Liver (tissue), 9 donors: ENCODE measurements around the gene MYCBPAP. TPM values are rescaled to one million over a fixed set of nuclear protein-coding genes. Genes with fewer than 3 reads are reported as not detected.
A peak's percentile ranks its signal among the peaks of the same experiment; 100 is the strongest.

ENCODE experiments used
- DNase-seq: peaks from one replicate; pipeline ENCODE4 v3.0.0-alpha.2; 2017; ENCODE audit warnings: low spot score
- H3K27ac ChIP-seq, 2 donors: one replicate each; pipeline ENCODE4 v1.7.0; 2013; ENCODE audit warnings: inconsistent platforms in 2 of 2, low read length in 2 of 2, control low read depth in 1 of 2, low read depth in 1 of 2, mild to moderate bottlenecking in 1 of 2
- H3K27me3 ChIP-seq, 4 donors: one replicate each; pipeline versions ENCODE4 v1.6.1 to v1.7.0; 2013; ENCODE audit warnings: low read length in 3 of 4, inconsistent platforms in 1 of 4, mild to moderate bottlenecking in 1 of 4, moderate library complexity in 1 of 4; ENCODE audit not compliant: control insufficient read depth in 4 of 4, insufficient read depth in 4 of 4
- H3K36me3 ChIP-seq, 4 donors: one replicate each; pipeline versions ENCODE4 v1.6.1 to v1.7.0; 2013; ENCODE audit warnings: low read length in 3 of 4, mild to moderate bottlenecking in 3 of 4, low read depth in 1 of 4, moderate library complexity in 1 of 4; ENCODE audit not compliant: control insufficient read depth in 4 of 4, insufficient read depth in 3 of 4
- H3K4me1 ChIP-seq, 4 donors: one replicate each; pipeline versions ENCODE4 v1.6.1 to v1.7.0; 2013; ENCODE audit warnings: low read length in 3 of 4, mild to moderate bottlenecking in 3 of 4, moderate library complexity in 1 of 4; ENCODE audit not compliant: control insufficient read depth in 4 of 4, insufficient read depth in 4 of 4
- H3K4me3 ChIP-seq, 3 donors: one replicate each; pipeline versions ENCODE4 v1.6.1 to v1.7.0; 2013; ENCODE audit warnings: low read length in 3 of 3, control low read depth in 1 of 3, low read depth in 1 of 3, mild to moderate bottlenecking in 1 of 3
- H3K9ac ChIP-seq, 2 donors: one replicate each; pipeline ENCODE4 v1.7.0; 2013; ENCODE audit warnings: low read length in 2 of 2, mild to moderate bottlenecking in 2 of 2, moderate library complexity in 2 of 2, control low read depth in 1 of 2, low read depth in 1 of 2
- H3K9me3 ChIP-seq, 4 donors: one replicate each; pipeline versions ENCODE4 v1.6.1 to v1.7.0; 2013; ENCODE audit warnings: low read length in 3 of 4; ENCODE audit not compliant: control insufficient read depth in 4 of 4
- EGR1 ChIP-seq, 2 donors: IDR thresholded peaks; 2 replicates each; pipeline ENCODE4 v1.6.1; 2016 to 2018; ENCODE audit warnings: antibody characterized with exemption in 2 of 2, low read depth in 2 of 2
- FOXA1 ChIP-seq: IDR thresholded peaks from 2 replicates; pipeline ENCODE4 v1.6.1; 2016; ENCODE audit warnings: antibody characterized with exemption
- HNF4A ChIP-seq, 2 donors: conservative IDR thresholded peaks; 2 replicates each; pipeline ENCODE4 v1.6.1; 2016; ENCODE audit warnings: antibody characterized with exemption in 2 of 2, mild to moderate bottlenecking in 2 of 2
- MAX ChIP-seq: IDR thresholded peaks from 2 replicates; pipeline ENCODE4 v1.6.1; 2016; ENCODE audit warnings: antibody characterized with exemption
- NR2F2 ChIP-seq: IDR thresholded peaks from 2 replicates; pipeline ENCODE4 v1.6.1; 2016; ENCODE audit warnings: antibody characterized with exemption
- RAD21 ChIP-seq, 2 donors: IDR thresholded peaks; 2 replicates each; pipeline ENCODE4 v1.6.1; 2016; ENCODE audit warnings: antibody characterized with exemption in 2 of 2, mild to moderate bottlenecking in 2 of 2
- RXRA ChIP-seq, 2 donors: IDR thresholded peaks; 2 replicates each; pipeline ENCODE4 v1.6.1; 2017 to 2018; ENCODE audit warnings: antibody characterized with exemption in 2 of 2, mild to moderate bottlenecking in 1 of 2
- SP1 ChIP-seq: IDR thresholded peaks from 2 replicates; pipeline ENCODE4 v1.6.1; 2018; ENCODE audit warnings: antibody characterized with exemption, mild to moderate bottlenecking
- YY1 ChIP-seq: IDR thresholded peaks from 2 replicates; pipeline ENCODE4 v1.6.1; 2016; ENCODE audit warnings: antibody characterized with exemption, mild to moderate bottlenecking
- ZBTB33 ChIP-seq: IDR thresholded peaks from 2 replicates; pipeline ENCODE4 v1.6.1; 2016; ENCODE audit warnings: antibody characterized with exemption
- WGBS: extraction: QIAGEN DNeasy Blood & Tissue Kit; methylation state at CpG from one replicate; pipeline ENCODE4 v1.1.7; 2013; 5-methylcytosine and 5-hydroxymethylcytosine counted together
- polyA plus RNA-seq, 2 donors: library from polyadenylated mRNA; stranded (reverse) in 1 of 2; unstranded in 1 of 2; fragments of 200-250 nt in 1 of 2; fragments of >200 nt in 1 of 2; fragmentation: Nextera tagmentation in 1 of 2; extraction: Ambion mirVana in 1 of 2; gene quantifications; one replicate each; pipeline versions ENCODE4 v1.2.1 to v1.2.3, GENCODE V29; 2013 to 2015
- total RNA-seq, 2 donors: library from RNA; depleted of rRNA; stranded (reverse); fragments of >200 nt; gene quantifications; one replicate each; pipeline ENCODE4 v1.2.3, GENCODE V29; 2014
- TF ChIP-seq, protein P1 (sequence below): fragments of 150-350 bp; IDR thresholded peaks from 2 replicates; pipeline ENCODE4 v1.5.1; 2017; ENCODE audit warnings: improper control_type of control experiment, low read depth, low read length; ENCODE audit not compliant: missing input control
- donor health status: healthy.
- donor health status: healthy.
- donor health status: healthy.
- donor health status: healthy.
- donor health status: healthy.

The MYCBPAP gene
- total and polyA plus RNA-seq, 4 donors: 0.23 to 0.25 TPM; not detected in 2

- no peak for TF ChIP-seq EGR1 (IDR thresholded peaks at IDR 0.05; ENCODE audit: low read depth in 2 of 2)
- no peak for TF ChIP-seq ZBTB33
- TF ChIP-seq MAX: no peak
- no peak for TF ChIP-seq HNF4A (conservative IDR thresholded peaks at IDR 0.05)
- no peak for TF ChIP-seq YY1
- TF ChIP-seq NR2F2: no peak
Measured at GRCh38 chr17:50548831-50549230, 40.6 kb downstream of the MYCBPAP start (continued).

- Histone ChIP-seq H3K4me3 (no peak overlapping the region), H3K27ac (peak overlapping the region; percentile 35 to 44), H3K27me3 (no peaks in the 10 kb centered on the region), H3K9ac (no peak overlapping the region), H3K9me3 (no peaks in the 10 kb centered on the region), H3K36me3 (no peaks in the 10 kb centered on the region), H3K4me1 (peaks cover 2 to 37% (median 25%) of the 10 kb centered on the region in 4 donors)
- WGBS: 43% methylated on average over 19 of the region's 19 CpGs
- DNase-seq: no peak
- TF ChIP-seq RAD21 (IDR thresholded peaks at IDR 0.05) (peak; percentile 20 to 24), RXRA (IDR thresholded peaks at IDR 0.05) (peak; percentile 84 to 92), NR2F2 (peak; percentile 89), HNF4A (conservative IDR thresholded peaks at IDR 0.05) (peak; percentile 56 to 76), ZBTB33 (no peak), FOXA1 (no peak)
Measured at GRCh38 chr17:50549256-50549941, 41.2 kb downstream of the MYCBPAP start.

DNA sequence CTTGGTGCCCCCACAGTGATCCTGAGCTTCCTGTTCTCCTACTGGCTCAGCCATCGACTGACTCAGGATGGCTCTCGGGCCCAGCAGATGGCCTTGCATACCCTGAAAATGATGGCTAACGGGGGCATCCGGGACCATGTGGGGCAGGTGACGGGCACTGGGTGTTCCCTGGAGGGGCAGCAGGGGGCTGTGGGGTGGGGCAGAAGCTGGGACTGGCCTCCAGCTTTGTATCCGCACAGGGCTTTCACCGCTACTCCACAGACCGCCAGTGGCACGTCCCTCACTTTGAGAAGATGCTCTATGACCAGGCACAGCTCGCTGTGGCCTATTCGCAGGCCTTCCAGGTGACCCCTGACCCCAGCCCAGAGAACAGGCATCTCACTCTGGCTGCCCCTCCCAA, 41.7 kb downstream of the MYCBPAP start:
- no peak overlapping the region for H3K4me3 ChIP-seq
- TF ChIP-seq HNF4A (conservative IDR thresholded peaks at IDR 0.05): no peak
- no peak for TF ChIP-seq RXRA (IDR thresholded peaks at IDR 0.05)
- TF ChIP-seq FOXA1: no peak
- no peak for TF ChIP-seq ZBTB33
- TF ChIP-seq, protein P1, sequence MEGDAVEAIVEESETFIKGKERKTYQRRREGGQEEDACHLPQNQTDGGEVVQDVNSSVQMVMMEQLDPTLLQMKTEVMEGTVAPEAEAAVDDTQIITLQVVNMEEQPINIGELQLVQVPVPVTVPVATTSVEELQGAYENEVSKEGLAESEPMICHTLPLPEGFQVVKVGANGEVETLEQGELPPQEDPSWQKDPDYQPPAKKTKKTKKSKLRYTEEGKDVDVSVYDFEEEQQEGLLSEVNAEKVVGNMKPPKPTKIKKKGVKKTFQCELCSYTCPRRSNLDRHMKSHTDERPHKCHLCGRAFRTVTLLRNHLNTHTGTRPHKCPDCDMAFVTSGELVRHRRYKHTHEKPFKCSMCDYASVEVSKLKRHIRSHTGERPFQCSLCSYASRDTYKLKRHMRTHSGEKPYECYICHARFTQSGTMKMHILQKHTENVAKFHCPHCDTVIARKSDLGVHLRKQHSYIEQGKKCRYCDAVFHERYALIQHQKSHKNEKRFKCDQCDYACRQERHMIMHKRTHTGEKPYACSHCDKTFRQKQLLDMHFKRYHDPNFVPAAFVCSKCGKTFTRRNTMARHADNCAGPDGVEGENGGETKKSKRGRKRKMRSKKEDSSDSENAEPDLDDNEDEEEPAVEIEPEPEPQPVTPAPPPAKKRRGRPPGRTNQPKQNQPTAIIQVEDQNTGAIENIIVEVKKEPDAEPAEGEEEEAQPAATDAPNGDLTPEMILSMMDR: no peak
- no peak for TF ChIP-seq SP1
- TF ChIP-seq NR2F2: no peak
- H3K4me1 ChIP-seq: peaks cover 2 to 37% (median 25%) of the 10 kb centered on the region in 4 donors
- DNase-seq: no peak
- no peaks in the 10 kb centered on the region for H3K36me3 ChIP-seq
- H3K27me3 ChIP-seq: no peaks in the 10 kb centered on the region
- 78% methylated on average over 11 of the region's 11 CpGs for WGBS
- H3K9me3 ChIP-seq: no peaks in the 10 kb centered on the region
- H3K9ac ChIP-seq: no peak overlapping the region
- H3K27ac ChIP-seq: no peak overlapping the region
